ENCODE results near the gene GRIA3.

The GRIA3 gene

GRCh38 chrX:123184219-123184865 lies at the start of gene GRIA3:
TSS of gene GRIA3 (plus strand) at chrX:123184278. CDS start at chrX:123184536, 258 bp downstream.
- DNase-seq (ENCODE audit: insufficient read length, low spot score) = no peak
- no peak for FAIRE-seq

GRCh38 chrX:123138473-123138872 lies 45.6 kb upstream of the GRIA3 start:
- DNase-seq (ENCODE audit: insufficient read length, low spot score) (no peak), FAIRE-seq (no peak)

- no peak for FAIRE-seq
- DNase-seq (ENCODE audit: insufficient read length, low spot score) = no peak
These were observed 43.6 kb upstream of the GRIA3 start for GRCh38 chrX:123140454-123140853.

GRCh38 chrX:123140904-123141303 lies 43.2 kb upstream of the GRIA3 start:
- FAIRE-seq = no peak
- no peak for DNase-seq (ENCODE audit: insufficient read length, low spot score)

- no peak for FAIRE-seq
These were observed 30.2 kb upstream of the GRIA3 start for GRCh38 chrX:123153846-123154335.

GRCh38 chrX:123155327-123155726 lies 28.8 kb upstream of the GRIA3 start:
- DNase-seq (ENCODE audit: insufficient read length, low spot score) = no peak
- FAIRE-seq = no peak

More at GRCh38 chrX:123153846-123154335, 30.2 kb upstream of the GRIA3 start:
- DNase-seq (ENCODE audit: insufficient read length, low spot score) = no peak

- FAIRE-seq (no peak), DNase-seq (ENCODE audit: insufficient read length, low spot score) (no peak)
These were observed 26.5 kb upstream of the GRIA3 start for GRCh38 chrX:123157586-123157985.

- DNase-seq (ENCODE audit: insufficient read length, low spot score) (no peak), FAIRE-seq (no peak)
These were observed 24.7 kb upstream of the GRIA3 start for GRCh38 chrX:123159403-123159802.

GRCh38 chrX:123167621-123168020 lies 16.5 kb upstream of the GRIA3 start:
- DNase-seq (ENCODE audit: insufficient read length, low spot score) (no peak), FAIRE-seq (no peak)

- FAIRE-seq (no peak), DNase-seq (ENCODE audit: insufficient read length, low spot score) (no peak)
These were observed 14.7 kb upstream of the GRIA3 start for GRCh38 chrX:123169247-123169901.

GRCh38 chrX:123170546-123170945 lies 13.5 kb upstream of the GRIA3 start:
- DNase-seq (ENCODE audit: insufficient read length, low spot score) = no peak
- FAIRE-seq = no peak

GRCh38 chrX:123171781-123172180 lies 12.3 kb upstream of the GRIA3 start:
- no peak for DNase-seq (ENCODE audit: insufficient read length, low spot score)
- FAIRE-seq = no peak

GRCh38 chrX:123172869-123173268 lies 11.2 kb upstream of the GRIA3 start:
- DNase-seq (ENCODE audit: insufficient read length, low spot score) (no peak), FAIRE-seq (no peak)

- FAIRE-seq (no peak), DNase-seq (ENCODE audit: insufficient read length, low spot score) (no peak)
These were observed 10.2 kb upstream of the GRIA3 start for GRCh38 chrX:123173833-123174232.

- DNase-seq (ENCODE audit: insufficient read length, low spot score) (no peak), FAIRE-seq (no peak)
These were observed 8.5 kb upstream of the GRIA3 start for GRCh38 chrX:123175366-123176122.

GRCh38 chrX:123181233-123181914 lies 2.7 kb upstream of the GRIA3 start:
- FAIRE-seq = no peak

GRCh38 chrX:123184866-123185276 lies 793 bp downstream of the GRIA3 start:
- no peak for FAIRE-seq
- DNase-seq (ENCODE audit: insufficient read length, low spot score) = no peak

More at GRCh38 chrX:123181233-123181914, 2.7 kb upstream of the GRIA3 start:
- no peak for DNase-seq (ENCODE audit: insufficient read length, low spot score)

GRCh38 chrX:123185721-123186120 lies 1.6 kb downstream of the GRIA3 start:
- DNase-seq (ENCODE audit: insufficient read length, low spot score) (no peak), FAIRE-seq (no peak)

- FAIRE-seq = no peak
These were observed 2.7 kb downstream of the GRIA3 start for GRCh38 chrX:123186801-123187200.

GRCh38 chrX:123188081-123188480 lies 4.0 kb downstream of the GRIA3 start:
- FAIRE-seq (no peak), DNase-seq (ENCODE audit: insufficient read length, low spot score) (no peak)

More at GRCh38 chrX:123186801-123187200, 2.7 kb downstream of the GRIA3 start:
- no peak for DNase-seq (ENCODE audit: insufficient read length, low spot score)

- FAIRE-seq = no peak
- DNase-seq (ENCODE audit: insufficient read length, low spot score) = no peak
These were observed 5.3 kb downstream of the GRIA3 start for GRCh38 chrX:123189338-123189737.

All from HTR-8/SVneo (cell line).